Measurements from ENCODE around the gene COL9A3. TPM values are rescaled to one million over a fixed set of nuclear protein-coding genes. Genes with fewer than 3 reads are reported as not detected.

Gene COL9A3
- total RNA-seq, 1 donor from 2014 or later = 10.5 TPM

- Histone ChIP-seq H3K36me3 (no peaks in the 10 kb centered on the region), H4K20me1 (ENCODE audit: low read depth) (peaks cover 15% of the 10 kb centered on the region), H3K4me2 (no peak overlapping the region), H3K4me1 (peaks cover 34% of the 10 kb centered on the region), H3K79me2 (ENCODE audit: low read depth) (no peaks in the 10 kb centered on the region), H3F3A (ENCODE audit: low read depth) (peaks cover 25% of the 10 kb centered on the region), H3K27me3 (peaks cover 29% of the 10 kb centered on the region), H2AFZ (replicated peaks) (no peak overlapping the region), H3K4me3 (no peak overlapping the region), H3K9me3 (ENCODE audit: low read depth) (no peaks in the 10 kb centered on the region), H3K27ac (no peak overlapping the region), H3K9ac (no peak overlapping the region)
- H3K4me3 Mint-ChIP-seq = no peak overlapping the region
- H3K27ac Mint-ChIP-seq = no peak overlapping the region
- H3K4me1 Mint-ChIP-seq = peaks cover 28% of the 10 kb centered on the region
- H3K9me3 Mint-ChIP-seq = no peaks in the 10 kb centered on the region
- H3K27me3 Mint-ChIP-seq (ENCODE audit: insufficient read depth, low read depth) = peaks cover 14% of the 10 kb centered on the region
- H3K36me3 Mint-ChIP-seq = no peaks in the 10 kb centered on the region
- no peak for TF ChIP-seq EZH2 (IDR thresholded peaks at IDR 0.05)
- TF ChIP-seq CTCF (IDR thresholded peaks at IDR 0.05) = no peak
- no peak for TF ChIP-seq EZH2phosphoT487 (IDR thresholded peaks at IDR 0.05)
- DNase-seq (ENCODE audit: low spot score) = no peak
Observed at GRCh38 chr20:62819494-62820174, 2.8 kb downstream of the COL9A3 start.

GRCh38 chr20:62820208-62820961 is 3.5 kb downstream of the COL9A3 start:
- no peak overlapping the region for H3K9ac ChIP-seq
- peaks cover 19% of the 10 kb centered on the region for H3F3A ChIP-seq (ENCODE audit: low read depth)
- no peak overlapping the region for H3K4me3 ChIP-seq
- Mint-ChIP-seq H3K27ac (no peak overlapping the region), H3K4me1 (peaks cover 25% of the 10 kb centered on the region), H3K4me3 (no peak overlapping the region), H3K27me3 (ENCODE audit: insufficient read depth, low read depth) (peaks cover 10% of the 10 kb centered on the region), H3K36me3 (no peaks in the 10 kb centered on the region), H3K9me3 (no peaks in the 10 kb centered on the region)
- peaks cover 30% of the 10 kb centered on the region for H3K4me1 ChIP-seq
- H3K79me2 ChIP-seq (ENCODE audit: low read depth) = no peaks in the 10 kb centered on the region
- H3K9me3 ChIP-seq (ENCODE audit: low read depth) = no peaks in the 10 kb centered on the region
- H3K27me3 ChIP-seq = peaks cover 27% of the 10 kb centered on the region
- TF ChIP-seq EZH2 (IDR thresholded peaks at IDR 0.05) (no peak), CTCF (IDR thresholded peaks at IDR 0.05) (no peak), EZH2phosphoT487 (IDR thresholded peaks at IDR 0.05) (no peak)
- no peak overlapping the region for H3K4me2 ChIP-seq
- no peak overlapping the region for H3K27ac ChIP-seq
- H3K36me3 ChIP-seq = no peaks in the 10 kb centered on the region
- H2AFZ ChIP-seq (replicated peaks) = no peak overlapping the region
- peaks cover 15% of the 10 kb centered on the region for H4K20me1 ChIP-seq (ENCODE audit: low read depth)
- no peak for DNase-seq (ENCODE audit: low spot score)

GRCh38 chr20:62820962-62821725 is 4.3 kb downstream of the COL9A3 start:
- no peak overlapping the region for H3K4me2 ChIP-seq
- Mint-ChIP-seq H3K36me3 (no peaks in the 10 kb centered on the region), H3K4me1 (peaks cover 18% of the 10 kb centered on the region), H3K27ac (no peak overlapping the region), H3K27me3 (ENCODE audit: insufficient read depth, low read depth) (peaks cover 2% of the 10 kb centered on the region), H3K9me3 (no peaks in the 10 kb centered on the region), H3K4me3 (no peak overlapping the region)
- peaks cover 26% of the 10 kb centered on the region for H3K4me1 ChIP-seq
- no peak for TF ChIP-seq EZH2phosphoT487 (IDR thresholded peaks at IDR 0.05)
- TF ChIP-seq EZH2 (IDR thresholded peaks at IDR 0.05) = no peak
- TF ChIP-seq CTCF (IDR thresholded peaks at IDR 0.05) = no peak
- H4K20me1 ChIP-seq (ENCODE audit: low read depth) = peaks cover 15% of the 10 kb centered on the region
- H3K36me3 ChIP-seq = no peaks in the 10 kb centered on the region
- H2AFZ ChIP-seq (replicated peaks) = no peak overlapping the region
- H3F3A ChIP-seq (ENCODE audit: low read depth) = peaks cover 11% of the 10 kb centered on the region
- H3K9me3 ChIP-seq (ENCODE audit: low read depth) = no peaks in the 10 kb centered on the region
- no peak for DNase-seq (ENCODE audit: low spot score)
- no peak overlapping the region for H3K4me3 ChIP-seq
- no peak overlapping the region for H3K9ac ChIP-seq
- H3K27me3 ChIP-seq = peaks cover 20% of the 10 kb centered on the region
- H3K79me2 ChIP-seq (ENCODE audit: low read depth) = no peaks in the 10 kb centered on the region
- H3K27ac ChIP-seq = no peak overlapping the region

Data from neural progenitor cell (in vitro differentiated cells).